ENCODE data around the gene RHEX.

RHEX gene

GRCh38 chr1:206125346-206125745 is 72.4 kb downstream of the RHEX start:
- no peak for TF ChIP-seq SIN3A (IDR thresholded peaks at IDR 0.05; ENCODE audit: borderline replicate concordance, insufficient read depth, low read length)
- no peak for TF ChIP-seq TAF1 (IDR thresholded peaks at IDR 0.05; ENCODE audit: borderline replicate concordance, insufficient read depth, low read length)
- TF ChIP-seq, protein P1, sequence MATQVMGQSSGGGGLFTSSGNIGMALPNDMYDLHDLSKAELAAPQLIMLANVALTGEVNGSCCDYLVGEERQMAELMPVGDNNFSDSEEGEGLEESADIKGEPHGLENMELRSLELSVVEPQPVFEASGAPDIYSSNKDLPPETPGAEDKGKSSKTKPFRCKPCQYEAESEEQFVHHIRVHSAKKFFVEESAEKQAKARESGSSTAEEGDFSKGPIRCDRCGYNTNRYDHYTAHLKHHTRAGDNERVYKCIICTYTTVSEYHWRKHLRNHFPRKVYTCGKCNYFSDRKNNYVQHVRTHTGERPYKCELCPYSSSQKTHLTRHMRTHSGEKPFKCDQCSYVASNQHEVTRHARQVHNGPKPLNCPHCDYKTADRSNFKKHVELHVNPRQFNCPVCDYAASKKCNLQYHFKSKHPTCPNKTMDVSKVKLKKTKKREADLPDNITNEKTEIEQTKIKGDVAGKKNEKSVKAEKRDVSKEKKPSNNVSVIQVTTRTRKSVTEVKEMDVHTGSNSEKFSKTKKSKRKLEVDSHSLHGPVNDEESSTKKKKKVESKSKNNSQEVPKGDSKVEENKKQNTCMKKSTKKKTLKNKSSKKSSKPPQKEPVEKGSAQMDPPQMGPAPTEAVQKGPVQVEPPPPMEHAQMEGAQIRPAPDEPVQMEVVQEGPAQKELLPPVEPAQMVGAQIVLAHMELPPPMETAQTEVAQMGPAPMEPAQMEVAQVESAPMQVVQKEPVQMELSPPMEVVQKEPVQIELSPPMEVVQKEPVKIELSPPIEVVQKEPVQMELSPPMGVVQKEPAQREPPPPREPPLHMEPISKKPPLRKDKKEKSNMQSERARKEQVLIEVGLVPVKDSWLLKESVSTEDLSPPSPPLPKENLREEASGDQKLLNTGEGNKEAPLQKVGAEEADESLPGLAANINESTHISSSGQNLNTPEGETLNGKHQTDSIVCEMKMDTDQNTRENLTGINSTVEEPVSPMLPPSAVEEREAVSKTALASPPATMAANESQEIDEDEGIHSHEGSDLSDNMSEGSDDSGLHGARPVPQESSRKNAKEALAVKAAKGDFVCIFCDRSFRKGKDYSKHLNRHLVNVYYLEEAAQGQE (IDR thresholded peaks at IDR 0.05; ENCODE audit: insufficient read depth in 1 of 2, low read depth in 2 of 2, low read length in 2 of 2), result no peak
- TF ChIP-seq POLR2AphosphoS5 (IDR thresholded peaks at IDR 0.05; ENCODE audit: low read depth, low read length), result no peak
- no peak for TF ChIP-seq FOXP2 (optimal IDR thresholded peaks at IDR 0.05; ENCODE audit: borderline replicate concordance, extremely low read depth, extremely low read length, insufficient read depth)

DNA sequence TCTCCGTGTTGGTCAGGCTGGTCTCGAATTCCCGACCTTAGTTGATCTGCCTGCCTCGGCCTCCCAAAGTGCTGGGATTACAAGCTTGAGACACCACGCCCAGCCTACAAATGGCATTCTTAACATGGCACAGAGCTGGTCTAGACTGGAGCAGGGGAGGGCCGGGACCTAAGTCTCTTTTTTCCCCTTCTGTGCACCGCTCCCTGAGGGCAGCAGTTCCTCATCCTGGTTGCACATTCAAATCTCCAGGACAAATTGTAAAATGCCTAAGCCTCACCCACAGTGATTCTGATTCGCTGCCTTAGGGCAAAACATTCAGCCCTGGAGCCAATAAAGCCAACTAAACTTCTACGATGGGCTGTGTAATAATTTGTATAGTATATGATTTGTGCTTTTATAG is 74.4 kb downstream of the RHEX start:
- no peak for TF ChIP-seq FOXP2 (optimal IDR thresholded peaks at IDR 0.05; ENCODE audit: borderline replicate concordance, extremely low read depth, extremely low read length, insufficient read depth)
- no peak for TF ChIP-seq SIN3A (IDR thresholded peaks at IDR 0.05; ENCODE audit: borderline replicate concordance, insufficient read depth, low read length)
- no peak for TF ChIP-seq POLR2AphosphoS5 (IDR thresholded peaks at IDR 0.05; ENCODE audit: low read depth, low read length)

DNA sequence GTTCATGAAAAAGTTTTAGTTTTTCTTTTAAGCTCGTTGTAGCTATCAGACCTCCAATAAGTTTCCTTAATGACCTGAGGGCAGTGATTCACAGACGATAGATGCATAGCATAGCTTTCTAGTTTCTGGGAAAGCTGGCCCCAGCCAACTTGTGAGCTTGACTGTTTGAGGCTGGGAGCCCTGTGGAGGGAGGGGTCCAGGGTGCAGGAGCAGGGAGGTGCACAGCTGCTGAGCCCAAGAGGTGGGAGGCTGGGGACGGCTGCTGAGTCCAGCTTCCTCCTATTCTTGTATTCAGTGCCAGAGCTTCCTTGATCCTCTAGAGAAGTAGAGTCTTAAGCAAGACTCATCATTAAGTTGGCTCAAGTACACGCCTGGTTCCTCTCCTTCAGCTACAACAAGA is 75.2 kb downstream of the RHEX start:
- TF ChIP-seq FOXP2 (optimal IDR thresholded peaks at IDR 0.05; ENCODE audit: borderline replicate concordance, extremely low read depth, extremely low read length, insufficient read depth) (no peak), SIN3A (IDR thresholded peaks at IDR 0.05; ENCODE audit: borderline replicate concordance, insufficient read depth, low read length) (no peak), POLR2AphosphoS5 (IDR thresholded peaks at IDR 0.05; ENCODE audit: low read depth, low read length) (no peak), TAF1 (IDR thresholded peaks at IDR 0.05; ENCODE audit: borderline replicate concordance, insufficient read depth, low read length) (no peak)
- TF ChIP-seq, protein P1 (IDR thresholded peaks at IDR 0.05; ENCODE audit: insufficient read depth in 1 of 2, low read depth in 2 of 2, low read length in 2 of 2), result no peak

DNA sequence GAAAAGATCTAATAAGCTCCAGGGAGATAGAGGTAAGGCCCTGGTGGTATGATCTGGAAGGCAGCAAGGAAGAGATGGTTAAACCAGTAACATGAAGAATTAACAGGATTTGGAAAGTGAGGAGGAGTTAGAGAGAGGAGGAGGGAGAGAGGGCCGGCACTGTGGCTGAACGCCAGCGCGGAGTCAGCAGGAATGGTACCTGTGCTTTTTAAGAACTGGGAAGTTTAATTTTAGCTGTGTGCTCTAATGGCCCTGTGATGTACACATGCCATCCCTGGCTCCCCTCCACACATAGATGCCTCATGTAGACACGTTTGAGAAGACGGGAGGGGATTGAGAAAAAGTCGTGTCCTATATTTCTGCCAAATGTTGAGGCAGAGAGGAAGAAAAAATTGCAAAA is 78.1 kb downstream of the RHEX start:
- TF ChIP-seq TAF1 (IDR thresholded peaks at IDR 0.05; ENCODE audit: borderline replicate concordance, insufficient read depth, low read length) (no peak), FOXP2 (optimal IDR thresholded peaks at IDR 0.05; ENCODE audit: borderline replicate concordance, extremely low read depth, extremely low read length, insufficient read depth) (no peak), SIN3A (IDR thresholded peaks at IDR 0.05; ENCODE audit: borderline replicate concordance, insufficient read depth, low read length) (no peak), POLR2AphosphoS5 (IDR thresholded peaks at IDR 0.05; ENCODE audit: low read depth, low read length) (no peak)
- TF ChIP-seq, protein P1 (IDR thresholded peaks at IDR 0.05; ENCODE audit: insufficient read depth in 1 of 2, low read depth in 2 of 2, low read length in 2 of 2), result no peak

DNA sequence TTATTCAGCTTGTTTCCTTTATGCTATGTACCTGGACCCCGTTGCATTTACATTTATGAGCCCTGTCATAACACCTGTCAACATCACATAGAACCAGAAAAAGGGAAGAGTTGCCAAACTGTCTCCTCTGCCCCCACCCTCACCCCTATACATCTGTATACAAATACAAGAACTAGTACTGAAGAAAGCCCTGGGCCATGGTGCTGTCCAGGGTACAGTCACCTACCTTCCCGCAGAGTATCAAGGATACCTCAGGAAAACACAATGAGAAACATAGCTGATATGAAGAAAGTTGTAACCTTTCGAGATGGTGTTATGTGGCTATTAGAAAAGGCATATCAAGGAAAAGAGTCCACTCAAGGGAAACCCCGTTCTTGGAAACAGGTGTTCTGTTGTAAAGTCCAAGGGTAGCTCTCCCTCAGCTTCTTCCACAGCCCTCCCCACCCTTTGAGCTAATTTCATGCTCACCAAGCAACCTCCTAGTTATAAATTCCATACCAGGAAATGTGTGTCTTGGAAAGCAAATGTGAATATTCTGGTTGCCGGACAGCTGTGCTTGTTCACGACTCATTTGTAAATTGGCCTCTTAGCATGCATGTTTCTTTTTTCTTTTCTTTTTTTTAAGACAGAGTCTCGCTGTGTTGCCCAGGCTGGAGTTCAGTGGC is 80.9 kb downstream of the RHEX start:
- TF ChIP-seq FOXP2 (optimal IDR thresholded peaks at IDR 0.05; ENCODE audit: borderline replicate concordance, extremely low read depth, extremely low read length, insufficient read depth) (no peak), SIN3A (IDR thresholded peaks at IDR 0.05; ENCODE audit: borderline replicate concordance, insufficient read depth, low read length) (no peak), TAF1 (IDR thresholded peaks at IDR 0.05; ENCODE audit: borderline replicate concordance, insufficient read depth, low read length) (no peak), POLR2AphosphoS5 (IDR thresholded peaks at IDR 0.05; ENCODE audit: low read depth, low read length) (no peak)
- TF ChIP-seq, protein P1 (IDR thresholded peaks at IDR 0.05; ENCODE audit: insufficient read depth in 1 of 2, low read depth in 2 of 2, low read length in 2 of 2), result peak in 1 of 2 experiments; percentile 77; a peak in 2 of 4 replicates
